HEK293T (cell line): Measurements from ENCODE around the gene CASKIN2.
A peak's percentile ranks its signal among the peaks of the same experiment; 100 is the strongest.

Source experiments
- CTCF ChIA-PET: fragments of 350-600 bp; formaldehyde crosslinking; extraction: SDS; loops from one replicate; lab custom pipeline; 2021; ENCODE audit warnings: antibody characterized with exemption, inconsistent platforms; lab: Yijun Ruan, JAX
- POLR2A ChIA-PET: fragments of 350-600 bp; formaldehyde crosslinking; extraction: SDS; loops from one replicate; lab custom pipeline; 2020; ENCODE audit warnings: antibody characterized with exemption, inconsistent platforms; lab: Yijun Ruan, JAX
- DNase-seq: peaks from one replicate; pipeline ENCODE4 v3.0.0; 2012; ENCODE audit warnings: mixed read lengths; ENCODE audit errors: extremely low spot score
- ARNT ChIP-seq: fragments of 450-650 bp; IDR thresholded peaks from 2 replicates; pipeline ENCODE4 v1.6.1; 2017; ENCODE audit warnings: mild to moderate bottlenecking
- BHLHE40 ChIP-seq: fragments of 450-650 bp; IDR thresholded peaks from 2 replicates; pipeline ENCODE4 v1.6.1; 2016; ENCODE audit warnings: mild to moderate bottlenecking, moderate library complexity, borderline replicate concordance
- CTBP1 ChIP-seq: fragments of 450-650 bp; IDR thresholded peaks from 2 replicates; pipeline ENCODE4 v1.6.1; 2016; ENCODE audit warnings: borderline replicate concordance
- ELF4 ChIP-seq: fragments of 450-650 bp; IDR thresholded peaks from 2 replicates; pipeline ENCODE4 v1.6.1; 2017; ENCODE audit warnings: antibody characterized with exemption
- FOXA1 ChIP-seq: fragments of 450-650 bp; IDR thresholded peaks from 2 replicates; pipeline ENCODE4 v1.6.1; 2016; ENCODE audit warnings: mild to moderate bottlenecking
- FOXM1 ChIP-seq: fragments of 450-650 bp; IDR thresholded peaks from 2 replicates; pipeline ENCODE4 v1.6.1; 2017; ENCODE audit warnings: mild to moderate bottlenecking, borderline replicate concordance
- HDGF ChIP-seq: fragments of 450-650 bp; IDR thresholded peaks from 2 replicates; pipeline ENCODE4 v1.6.1; 2017; ENCODE audit warnings: antibody characterized with exemption, borderline replicate concordance
- L3MBTL2 ChIP-seq: fragments of 450-650 bp; conservative IDR thresholded peaks from 2 replicates; pipeline ENCODE4 v1.6.1; 2016; ENCODE audit warnings: mild to moderate bottlenecking
- LEF1 ChIP-seq: fragments of 450-650 bp; IDR thresholded peaks from 2 replicates; pipeline ENCODE4 v1.6.1; 2017; ENCODE audit warnings: mild to moderate bottlenecking, borderline replicate concordance
- NFRKB ChIP-seq: fragments of 450-650 bp; IDR thresholded peaks from 2 replicates; pipeline ENCODE4 v1.6.1; 2016; ENCODE audit warnings: mild to moderate bottlenecking, moderate library complexity
- PKNOX1 ChIP-seq: fragments of 450-650 bp; IDR thresholded peaks from 2 replicates; pipeline ENCODE4 v1.6.1; 2016
- SP1 ChIP-seq: fragments of 450-650 bp; IDR thresholded peaks from 2 replicates; pipeline ENCODE4 v1.6.1; 2017
- SUZ12 ChIP-seq: fragments of 450-650 bp; IDR thresholded peaks from 2 replicates; pipeline ENCODE4 v1.6.1; 2016; ENCODE audit warnings: mild to moderate bottlenecking
- TARDBP ChIP-seq: fragments of 450-650 bp; IDR thresholded peaks from 2 replicates; pipeline ENCODE4 v1.6.1; 2016
- ZNF384 ChIP-seq: fragments of 450-650 bp; IDR thresholded peaks from 2 replicates; pipeline ENCODE4 v1.6.1; 2016

Gene CASKIN2

GRCh38 chr17:75530837-75531720 lies 15.7 kb upstream of the CASKIN2 start:
- POLR2A ChIA-PET: no interaction called here
- no peak for DNase-seq
- CTCF ChIA-PET: no interaction called here
- TF ChIP-seq CTBP1 (no peak), ELF4 (no peak), FOXM1 (no peak)

GRCh38 chr17:75526555-75527270 lies 11.4 kb upstream of the CASKIN2 start:
- CTCF ChIA-PET: interaction anchor here (0.7 kb wide), 1 partner anchor 237 kb away, joined by 3 read pairs; no protein-coding TSS in a partner anchor
- TF ChIP-seq NFRKB (no peak), CTBP1 (no peak), ZNF384 (peak; percentile 41; the same call in 1 of the 2 replicates)
- POLR2A ChIA-PET: interaction anchor here (0.8 to 1.3 kb wide), 3 partner anchors 8 to 253 kb away, joined by 3 to 4 read pairs (median 4); partner anchors contain the start of gene TSEN54
- DNase-seq: no peak

GRCh38 chr17:75525806-75526554 lies 10.6 kb upstream of the CASKIN2 start:
- TF ChIP-seq PKNOX1: no peak
- TF ChIP-seq HDGF: no peak
- no peak for TF ChIP-seq ARNT
- no peak for TF ChIP-seq SUZ12
- TF ChIP-seq NFRKB: no peak
- TF ChIP-seq CTBP1: no peak
- TF ChIP-seq ELF4: no peak
- ChIA-PET CTCF (interaction anchor here (1.0 kb wide), 2 partner anchors 9 to 32 kb away, joined by 4 to 9 read pairs; partner anchors contain the start of gene TSEN54), POLR2A (interaction anchor here (0.9 to 1.6 kb wide), 8 partner anchors 9 to 254 kb away, joined by 3 to 21 read pairs (median 4); partner anchors contain the start of genes SLC25A19 and TSEN54)
- no peak for DNase-seq

- ChIA-PET POLR2A (interaction anchor here (0.8 to 1.6 kb wide), 7 partner anchors 8 to 236 kb away, joined by 3 to 21 read pairs (median 3); partner anchors contain the start of genes SLC25A19, TMEM94 and TSEN54), CTCF (interaction anchor here (1.0 to 1.6 kb wide), 4 partner anchors 9 to 76 kb away, joined by 4 to 9 read pairs (median 5); partner anchors contain the start of gene TSEN54)
- TF ChIP-seq ARNT (0 out of 2 replicates have a peak, but pooled peaks have one; percentile 2), L3MBTL2 (no peak), FOXM1 (peak; percentile 51; the same call in 1 of the 2 replicates), NFRKB (no peak), SUZ12 (no peak)
- DNase-seq: peak; percentile 95
Measured at GRCh38 chr17:75524970-75525805, 9.9 kb upstream of the CASKIN2 start, which contains the start of gene LLGL2. TSS of gene LLGL2 (plus strand) at chr17:75525697. CDS start at chr17:75543427, 17,730 bp downstream.

- no peak for TF ChIP-seq TARDBP
- TF ChIP-seq CTBP1: no peak
- no peak for TF ChIP-seq LEF1
- no peak for TF ChIP-seq SP1
Measured at GRCh38 chr17:75524269-75524969, 9.1 kb upstream of the CASKIN2 start.

GRCh38 chr17:75523647-75524046 lies 8.3 kb upstream of the CASKIN2 start:
- ChIA-PET CTCF (interaction anchor here (0.6 to 1.6 kb wide), 5 partner anchors 7 to 895 kb away, joined by 3 to 6 read pairs (median 4); partner anchors contain the start of gene TSEN54), POLR2A (interaction anchor here (0.6 to 1.0 kb wide), 2 partner anchors 152 to 256 kb away, joined by 3 to 4 read pairs; no protein-coding TSS in a partner anchor)
- no peak for TF ChIP-seq FOXM1
- TF ChIP-seq BHLHE40: no peak
- TF ChIP-seq ZNF384: no peak
- TF ChIP-seq ARNT: no peak
- no peak for TF ChIP-seq L3MBTL2
- TF ChIP-seq FOXA1: no peak
- no peak for TF ChIP-seq LEF1
- TF ChIP-seq SP1: no peak
- no peak for DNase-seq

More at GRCh38 chr17:75524269-75524969, 9.1 kb upstream of the CASKIN2 start:
- POLR2A ChIA-PET: interaction anchor here (0.6 to 1.6 kb wide), 6 partner anchors 8 to 256 kb away, joined by 3 to 21 read pairs (median 4); partner anchors contain the start of genes SLC25A19, TMEM94 and TSEN54
- no peak for DNase-seq
- CTCF ChIA-PET: interaction anchor here (0.6 to 1.6 kb wide), 6 partner anchors 8 to 479 kb away, joined by 3 to 6 read pairs (median 4); partner anchors contain the start of gene TSEN54
